Hindlimb muscle (tissue), 1 donor: ENCODE data around the gene KSR1. TPM values are rescaled to one million over a fixed set of nuclear protein-coding genes. Genes with fewer than 3 reads are reported as not detected.

Source experiments
- DNase-seq: peaks from one replicate; pipeline ENCODE4 v3.0.0-alpha.2; 2013
- polyA plus RNA-seq: library from polyadenylated mRNA; unstranded; fragments of 120-200 nt; gene quantifications from one replicate; pipeline ENCODE4 v1.2.1, GENCODE V29; 2013; ENCODE audit not compliant: insufficient read length

KSR1 gene
- polyA plus RNA-seq, 1 donor: 131 TPM

GRCh38 chr17:27475070-27475673, 18.9 kb downstream of the KSR1 start:
- no peak for DNase-seq

- DNase-seq: no peak
Measured at GRCh38 chr17:27475981-27476895, 20.0 kb downstream of the KSR1 start.

GRCh38 chr17:27477050-27477888, 21.0 kb downstream of the KSR1 start:
- no peak for DNase-seq

- DNase-seq: no peak
Measured at GRCh38 chr17:27477971-27478684, 21.9 kb downstream of the KSR1 start.

GRCh38 chr17:27478901-27479538, 22.8 kb downstream of the KSR1 start:
- no peak for DNase-seq

GRCh38 chr17:27479838-27480237, 23.6 kb downstream of the KSR1 start:
- DNase-seq: no peak

GRCh38 chr17:27480699-27481098, 24.5 kb downstream of the KSR1 start:
- DNase-seq: no peak

GRCh38 chr17:27481327-27481726, 25.1 kb downstream of the KSR1 start:
- DNase-seq: no peak

GRCh38 chr17:27485125-27485524, 28.9 kb downstream of the KSR1 start:
- no peak for DNase-seq

- DNase-seq: no peak
Measured at GRCh38 chr17:27485716-27486495, 29.7 kb downstream of the KSR1 start.

- DNase-seq: no peak
Measured at GRCh38 chr17:27486741-27487140, 30.5 kb downstream of the KSR1 start.

- DNase-seq: no peak
Measured at GRCh38 chr17:27488231-27488630, 32.0 kb downstream of the KSR1 start.

GRCh38 chr17:27489045-27489715, 32.9 kb downstream of the KSR1 start:
- DNase-seq: no peak

GRCh38 chr17:27490391-27490790, 34.1 kb downstream of the KSR1 start:
- no peak for DNase-seq

GRCh38 chr17:27491713-27492190, 35.5 kb downstream of the KSR1 start:
- DNase-seq: no peak

GRCh38 chr17:27492470-27492869, 36.2 kb downstream of the KSR1 start:
- DNase-seq: no peak

- no peak for DNase-seq
Measured at GRCh38 chr17:27493088-27493487, 36.8 kb downstream of the KSR1 start.

- peak; percentile 64 for DNase-seq
Measured at GRCh38 chr17:27494192-27495091, 38.2 kb downstream of the KSR1 start.

GRCh38 chr17:27495460-27495859, 39.2 kb downstream of the KSR1 start:
- DNase-seq: no peak
